ENCODE data around the gene FAM53B.

The FAM53B gene

DNA sequence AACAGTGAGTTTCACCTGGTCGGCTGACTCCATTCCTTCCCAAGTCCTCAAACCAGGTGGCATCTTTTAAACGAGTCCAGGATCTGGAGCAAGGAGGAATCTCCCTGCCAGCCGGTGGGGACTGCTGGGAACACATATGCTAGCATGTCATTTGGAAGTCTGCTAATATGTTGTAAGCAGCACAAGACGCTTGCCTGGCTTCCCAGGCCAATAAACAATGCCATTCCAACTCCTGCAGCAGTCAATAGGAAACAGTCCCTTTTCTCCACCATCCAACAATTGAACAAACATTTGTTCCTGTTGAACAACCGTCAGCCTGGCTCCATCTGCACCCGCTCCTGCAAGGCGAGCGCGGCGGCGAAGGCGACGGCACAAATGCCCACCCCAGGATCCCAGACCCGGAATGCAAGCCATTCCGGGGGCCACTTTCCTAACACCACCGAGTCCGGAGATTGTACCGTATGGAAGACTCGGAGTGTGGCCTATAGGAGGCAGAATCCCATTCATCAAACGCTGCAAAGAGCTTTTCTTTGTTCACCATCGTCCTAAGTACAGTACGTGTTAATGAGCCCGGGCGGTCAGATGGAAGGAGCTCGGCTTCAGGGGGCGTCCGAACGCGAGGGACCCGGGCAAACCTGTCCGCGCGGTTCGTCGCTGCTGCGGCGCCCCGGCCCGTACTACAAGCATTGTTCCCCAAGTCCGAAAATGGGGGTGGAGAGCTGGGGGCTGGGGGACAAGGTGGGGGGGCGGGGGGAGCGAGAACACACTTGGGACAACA is 1.6 kb downstream of the FAM53B start:
- FAIRE-seq = no peak

DNA sequence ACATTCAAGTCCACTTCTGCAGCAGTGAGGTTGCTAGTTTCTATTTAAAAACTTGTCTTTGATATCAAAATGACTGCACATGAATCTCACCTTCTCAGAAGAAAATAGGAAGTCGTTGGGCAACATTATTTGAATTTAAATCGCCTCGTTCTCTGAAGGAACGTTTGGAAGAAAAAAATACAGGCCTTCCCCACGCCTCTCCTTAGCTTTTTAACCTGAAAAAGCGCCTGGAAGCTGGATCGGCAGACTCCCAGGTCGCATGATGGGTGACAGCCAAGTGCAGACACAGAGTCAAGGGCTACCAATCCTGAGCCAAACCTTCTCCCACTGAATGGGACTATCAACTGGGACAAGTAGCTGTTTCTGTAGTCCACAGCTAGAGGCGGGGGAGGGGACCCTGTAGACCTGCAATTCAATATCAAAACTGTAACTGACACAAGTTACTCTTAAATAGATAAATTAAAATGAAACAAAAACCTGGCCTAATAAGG is 2.2 kb downstream of the FAM53B start:
- no peak for FAIRE-seq

DNA sequence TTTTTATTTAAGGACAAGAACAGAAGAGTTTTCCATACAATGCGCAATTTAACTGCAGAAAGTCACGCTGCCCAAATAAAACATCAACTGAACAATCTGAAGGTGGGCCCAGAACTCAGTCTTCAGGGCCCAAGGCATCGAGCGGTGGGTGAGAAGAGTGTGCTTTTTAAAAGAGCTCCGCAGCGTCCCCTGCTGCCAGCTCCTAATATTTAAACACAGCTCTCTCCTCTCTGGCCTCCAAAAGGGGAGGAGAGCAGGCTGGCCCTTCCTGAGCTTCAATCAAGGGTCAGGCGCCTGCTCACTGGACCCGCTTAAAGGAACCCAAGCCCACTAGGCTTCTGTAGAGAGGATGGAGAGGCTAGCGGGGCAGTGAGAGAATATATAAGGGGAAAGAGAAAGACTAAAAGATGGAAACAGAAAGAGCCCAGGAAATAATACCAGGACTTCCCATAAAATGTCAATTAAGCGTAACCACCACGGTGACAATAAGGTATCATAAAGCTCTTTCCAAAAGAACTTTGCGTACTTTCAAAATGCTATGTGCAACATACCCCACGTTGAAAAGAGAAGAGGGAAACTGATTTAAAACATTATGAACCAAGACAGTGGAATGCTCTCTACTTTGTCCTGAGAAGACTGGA is 2.8 kb downstream of the FAM53B start:
- FAIRE-seq = no peak

DNA sequence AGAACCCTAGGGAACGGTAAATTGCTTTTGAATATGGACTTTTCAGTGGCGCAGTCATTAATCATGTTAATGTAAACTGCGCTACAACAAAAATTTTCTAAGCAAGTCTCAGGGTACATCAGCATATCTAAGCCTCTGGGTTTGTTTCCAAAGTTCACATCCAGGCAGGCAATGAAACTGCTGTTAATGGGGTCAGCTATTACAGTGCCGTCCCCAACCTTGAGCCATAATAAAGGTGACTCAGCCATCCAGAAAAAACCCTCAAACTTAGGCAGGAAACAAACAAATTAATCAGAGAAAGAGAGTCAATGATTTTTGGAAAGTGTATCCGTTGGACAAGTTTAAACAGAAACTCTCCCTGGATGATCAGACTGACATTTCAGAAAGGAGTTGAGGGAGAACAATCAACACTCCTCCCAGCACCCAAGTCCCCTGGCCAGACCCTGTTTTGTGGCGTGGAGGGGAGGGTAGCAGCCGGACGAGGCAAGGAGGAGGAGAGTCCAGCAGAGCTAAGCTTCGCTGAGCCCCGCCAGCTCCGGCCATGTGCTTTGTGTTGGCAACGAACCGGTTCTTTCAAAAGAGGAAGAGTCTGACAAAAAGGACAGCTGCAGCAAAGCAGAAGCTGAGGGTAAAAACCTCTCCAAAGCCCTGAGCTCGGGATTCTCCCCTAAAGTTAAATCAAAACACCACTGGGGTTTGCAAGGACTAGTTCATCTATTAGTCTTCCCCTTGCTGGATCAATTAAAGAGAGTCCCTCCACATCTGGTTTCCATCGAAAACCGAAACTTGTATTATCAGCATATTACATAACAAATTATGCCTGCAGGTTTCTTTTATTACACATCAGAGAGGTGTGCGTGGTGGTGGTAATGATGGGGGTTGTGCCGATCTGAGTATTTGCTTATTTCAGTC is 3.6 kb downstream of the FAM53B start:
- no peak for FAIRE-seq

DNA sequence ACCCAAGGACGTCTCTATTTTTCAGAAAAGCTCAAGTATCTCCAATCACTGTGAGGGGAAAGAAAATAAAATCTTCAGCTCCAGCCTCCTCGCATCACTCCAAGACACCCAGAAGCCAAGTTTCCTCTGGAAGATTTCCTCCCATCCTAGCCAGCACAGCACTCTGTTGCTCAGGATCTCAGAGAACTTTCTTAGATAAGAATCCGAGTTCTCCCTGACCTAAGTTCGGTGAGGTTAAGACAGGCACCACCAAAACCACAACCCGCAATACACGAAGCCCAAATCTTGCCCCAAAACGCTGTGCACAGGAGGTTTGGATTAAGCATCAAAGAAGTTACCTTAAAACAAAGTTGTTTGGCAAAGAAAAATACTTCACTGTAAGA is 4.2 kb downstream of the FAM53B start:
- FAIRE-seq = no peak

DNA sequence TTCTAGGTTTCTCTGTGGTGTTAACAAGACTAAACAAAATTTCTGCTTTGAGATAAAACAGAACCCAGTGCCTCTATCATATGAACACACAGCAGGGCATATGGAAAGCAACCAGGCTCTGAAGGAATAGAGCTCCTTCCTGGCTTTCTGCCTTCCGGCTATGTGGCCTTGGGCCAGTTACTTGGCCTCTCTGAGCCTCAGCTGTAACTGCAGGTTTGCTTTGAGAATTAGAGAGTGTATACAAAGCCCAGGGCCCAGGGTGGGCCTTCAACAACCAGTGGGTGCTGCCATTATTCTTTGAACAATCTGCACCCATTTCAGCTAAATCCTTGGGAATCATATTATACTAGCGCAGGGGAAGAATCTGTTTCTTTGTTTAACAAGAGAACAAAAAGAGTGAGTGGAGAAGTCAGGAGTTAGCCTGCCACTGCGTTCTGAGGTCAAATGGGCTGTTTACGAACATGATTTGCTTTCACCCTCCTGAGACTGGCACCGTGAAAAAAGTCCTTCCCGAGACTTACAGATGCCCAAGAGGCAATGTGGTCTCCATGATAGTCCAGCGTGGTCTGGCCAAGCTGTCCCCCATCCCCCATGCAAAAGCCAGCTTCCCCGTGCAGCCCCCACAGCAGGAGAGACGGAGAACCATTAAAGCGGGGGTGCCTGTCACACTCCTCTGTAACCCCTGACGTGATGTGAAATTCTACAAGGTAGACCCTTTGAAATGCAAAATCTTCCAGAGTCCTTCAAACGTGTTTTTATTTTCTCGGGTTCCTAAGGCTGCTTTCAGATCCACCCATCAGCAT is 4.9 kb downstream of the FAM53B start:
- no peak for FAIRE-seq

DNA sequence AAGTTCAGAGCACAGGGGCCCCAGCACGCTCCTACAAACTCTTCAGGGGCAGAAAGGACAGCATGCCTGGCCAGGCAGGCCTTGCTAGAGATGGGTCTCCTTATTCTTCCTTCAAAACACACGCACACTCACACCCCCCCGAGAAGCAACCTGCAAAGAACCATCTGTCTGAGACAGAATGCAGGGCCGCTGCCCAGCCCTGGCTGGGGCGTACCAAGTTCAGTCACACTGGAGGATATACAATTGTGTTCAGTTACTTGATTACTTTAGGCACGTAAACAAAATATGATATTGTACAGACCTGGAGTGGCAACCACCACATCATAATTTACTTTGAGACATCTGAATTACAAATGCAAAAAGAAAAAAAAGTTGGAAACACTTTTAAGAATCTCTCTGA is 5.7 kb downstream of the FAM53B start:
- no peak for FAIRE-seq

DNA sequence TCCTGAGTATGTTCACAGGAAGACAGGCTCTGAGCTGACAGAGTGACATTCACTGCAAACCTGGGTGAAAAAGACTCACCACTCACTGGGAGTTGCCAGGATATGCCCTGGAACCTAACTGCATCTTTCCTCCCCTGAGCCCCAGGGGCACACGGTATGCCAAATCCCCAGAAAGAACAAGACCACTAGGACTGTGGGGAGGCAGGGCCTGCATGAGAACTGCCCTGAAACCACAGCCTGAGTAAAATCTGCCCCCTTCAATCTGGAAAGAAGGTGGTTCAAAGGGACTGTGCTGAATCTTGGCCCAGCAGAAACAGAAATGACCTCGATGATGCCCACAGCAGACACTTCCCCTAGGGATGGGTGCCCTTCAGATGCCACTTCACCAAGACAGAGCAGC is 6.5 kb downstream of the FAM53B start:
- FAIRE-seq = no peak

DNA sequence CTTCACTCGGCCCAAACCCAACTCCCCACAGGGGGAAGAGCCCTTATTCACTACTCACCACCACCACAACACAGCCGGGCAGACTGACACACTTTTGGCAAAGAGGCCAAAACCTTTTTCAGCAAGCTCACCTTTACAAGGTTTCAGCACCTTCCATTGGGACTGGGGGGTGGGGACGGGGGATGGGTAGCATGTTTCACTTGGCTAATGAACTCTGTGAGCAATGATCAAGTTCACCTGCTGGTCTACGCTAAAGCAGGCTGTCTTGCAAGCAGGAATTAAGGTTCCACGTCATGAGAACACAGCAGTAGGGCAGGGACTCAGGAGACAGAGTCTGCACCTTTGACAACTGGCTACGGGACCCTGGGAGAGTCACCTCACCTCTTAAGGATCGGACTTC is 7.0 kb downstream of the FAM53B start:
- FAIRE-seq = no peak

DNA sequence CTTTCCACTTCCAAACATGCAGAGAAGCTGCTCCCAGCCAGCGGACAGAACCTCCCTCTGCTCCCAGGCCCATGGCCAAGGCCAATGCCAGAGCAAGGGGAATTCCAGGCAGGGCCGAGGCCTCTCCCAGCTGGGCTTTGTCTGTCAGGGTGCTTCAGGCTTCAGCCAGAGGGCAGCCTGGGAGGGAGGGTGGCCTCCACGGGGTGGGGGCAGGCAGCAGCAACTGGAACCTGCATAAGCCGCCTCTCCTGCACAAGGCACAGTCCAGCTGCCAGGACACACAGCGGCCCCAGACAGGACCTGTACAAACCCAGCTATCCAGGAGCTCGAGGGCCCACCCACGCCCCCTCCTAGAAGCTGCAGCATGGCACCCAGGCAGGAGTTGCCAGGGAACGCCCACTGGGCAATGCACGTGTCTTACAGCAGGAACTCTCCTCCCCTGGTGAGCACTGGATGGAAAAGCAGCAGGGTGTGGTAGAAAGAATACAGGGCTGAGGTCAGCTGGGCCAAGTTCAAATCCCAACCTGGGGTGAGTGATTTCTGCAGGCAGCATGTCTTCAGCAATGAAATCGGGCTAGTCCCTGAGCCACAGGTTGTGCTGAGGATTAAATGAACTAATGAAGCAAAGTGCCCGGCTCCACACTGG is 7.6 kb downstream of the FAM53B start:
- FAIRE-seq = no peak

DNA sequence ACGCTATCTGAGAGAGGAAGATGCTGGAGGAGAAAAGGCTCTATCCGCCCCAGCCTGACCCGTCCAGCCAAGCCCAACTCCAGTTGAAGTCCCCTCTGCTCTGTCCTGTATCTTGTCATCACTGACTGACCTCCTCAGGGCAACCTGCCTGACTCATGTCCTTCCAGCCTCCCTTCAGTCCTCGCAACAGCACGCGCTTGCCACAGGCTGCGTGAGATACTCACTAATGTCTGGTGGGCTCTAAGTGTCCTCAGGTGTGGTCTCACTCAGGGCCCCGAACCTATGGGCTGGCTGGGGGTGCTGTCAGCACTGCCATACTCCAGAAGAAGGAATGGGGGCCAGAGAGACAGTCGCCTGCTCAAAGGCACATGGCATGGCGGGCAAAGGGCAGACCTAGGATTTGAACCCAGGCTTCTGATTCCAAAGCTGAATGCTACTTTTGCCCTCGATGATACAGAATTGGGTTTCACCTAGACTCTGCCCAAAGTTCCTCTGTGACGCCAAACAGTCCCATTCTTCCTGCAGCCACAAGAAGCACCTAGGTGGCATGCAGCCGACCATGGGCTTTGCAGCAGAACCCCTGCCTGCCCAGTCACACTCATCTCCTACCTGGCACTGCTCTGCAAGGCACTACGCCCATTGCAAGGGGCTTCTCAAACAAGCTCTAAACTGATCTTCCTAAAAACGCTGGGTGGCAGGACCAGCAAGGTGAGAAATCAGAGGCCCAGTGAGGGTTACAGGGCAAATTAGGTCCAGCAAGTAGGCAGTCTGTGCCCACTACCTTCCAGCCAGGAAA is 8.5 kb downstream of the FAM53B start:
- FAIRE-seq = no peak

DNA sequence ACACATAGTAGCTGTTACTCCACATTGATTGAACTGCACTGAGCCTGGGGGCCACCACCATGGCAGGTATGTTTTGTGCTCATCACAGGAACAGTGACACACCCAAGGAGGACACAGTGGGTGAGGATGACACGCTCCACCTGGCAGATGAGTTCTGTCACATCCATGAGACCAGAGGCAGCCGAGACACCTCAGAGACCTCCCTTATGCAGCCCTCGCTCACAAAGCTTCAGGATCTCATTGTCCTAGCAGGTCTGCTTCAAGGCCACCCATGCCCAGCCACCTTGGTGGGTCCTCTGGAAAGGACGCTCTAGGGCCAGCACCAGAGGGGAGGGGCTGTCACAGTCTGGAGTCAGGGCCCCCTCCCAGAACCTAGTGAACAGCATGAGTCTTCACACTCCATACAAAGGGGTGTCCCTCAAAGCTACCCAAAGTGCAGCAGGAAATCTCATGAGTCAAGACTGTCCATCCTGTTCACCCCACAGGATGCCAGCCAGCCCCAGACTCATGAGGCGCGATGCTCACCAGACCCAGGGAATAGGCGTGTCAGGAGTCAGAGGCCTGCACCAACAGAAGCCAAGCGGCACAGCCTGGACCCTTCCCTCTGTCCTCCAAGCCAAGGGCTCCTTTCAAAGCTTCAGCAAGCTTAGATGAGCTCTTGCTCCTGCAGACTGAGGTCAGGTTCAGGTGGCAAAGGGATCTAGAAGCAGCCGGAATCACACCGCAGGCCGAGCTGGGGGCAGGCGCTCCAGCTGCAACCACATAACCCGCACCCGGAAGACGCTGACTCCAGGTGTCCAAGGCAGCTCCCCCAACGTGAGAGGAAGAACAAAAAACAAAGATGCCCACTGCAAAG is 9.6 kb downstream of the FAM53B start:
- FAIRE-seq = no peak

DNA sequence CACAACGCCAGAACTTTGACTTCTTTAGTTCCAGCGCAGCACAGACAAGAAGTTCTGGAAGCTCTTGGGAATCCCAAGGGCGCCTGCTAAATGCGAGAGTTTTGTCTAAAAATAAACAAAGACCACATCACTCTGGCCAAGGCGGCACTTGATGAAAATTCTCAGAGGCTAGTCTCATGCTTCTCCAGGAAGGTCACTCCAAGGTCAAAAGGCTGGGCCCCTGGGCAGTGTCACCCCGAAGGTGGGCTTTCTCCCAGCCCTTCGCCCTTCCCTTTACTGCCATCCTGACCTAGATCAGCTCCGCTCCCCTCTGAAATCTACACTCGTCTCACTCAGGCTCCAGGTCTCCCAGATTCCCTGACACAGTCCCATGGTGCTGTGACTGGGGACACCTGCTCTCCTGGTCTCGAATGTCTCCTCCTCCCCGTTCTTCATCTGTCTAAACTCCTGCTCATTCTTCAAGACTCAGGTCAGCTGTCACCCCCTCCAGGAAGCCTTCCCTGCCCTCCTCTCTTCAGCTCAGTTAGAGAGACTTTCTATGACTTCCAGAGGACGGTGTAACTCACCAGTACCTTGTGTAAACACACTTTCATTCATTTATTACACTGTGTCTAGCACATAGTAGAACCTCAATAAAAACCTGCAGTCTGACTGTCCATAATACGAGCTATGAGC is 10.5 kb downstream of the FAM53B start:
- no peak for FAIRE-seq

DNA sequence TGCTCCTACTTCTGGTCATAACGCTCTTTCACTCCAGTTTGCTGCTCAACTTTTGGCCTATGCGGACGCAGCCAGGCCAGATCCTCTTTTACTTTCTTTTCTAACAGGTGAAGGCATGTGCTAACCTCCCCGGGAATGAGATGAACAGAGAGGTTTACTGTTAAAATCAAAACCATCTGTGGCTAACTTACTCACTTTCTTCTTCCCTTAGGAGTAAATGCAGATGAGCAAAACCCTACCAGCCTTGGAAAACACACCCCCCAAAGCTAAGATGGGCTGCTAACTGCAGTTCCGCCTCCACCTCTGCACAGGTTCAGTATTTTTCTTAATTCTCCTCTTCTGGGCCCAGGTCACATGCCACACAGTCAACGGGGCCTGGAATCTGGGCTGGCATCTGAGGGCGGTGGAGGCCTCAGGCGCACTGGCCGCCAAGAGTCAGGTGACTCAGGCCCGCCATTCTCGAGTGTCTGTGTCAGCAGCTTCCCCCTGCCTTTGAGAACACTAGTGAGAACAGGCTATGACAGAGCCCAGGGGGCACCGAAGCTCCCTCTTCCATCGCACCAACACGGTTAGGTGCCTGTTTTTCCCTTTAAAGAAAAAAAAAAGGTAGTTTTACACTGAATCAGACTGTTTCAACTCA is 11.1 kb downstream of the FAM53B start:
- FAIRE-seq = no peak

DNA sequence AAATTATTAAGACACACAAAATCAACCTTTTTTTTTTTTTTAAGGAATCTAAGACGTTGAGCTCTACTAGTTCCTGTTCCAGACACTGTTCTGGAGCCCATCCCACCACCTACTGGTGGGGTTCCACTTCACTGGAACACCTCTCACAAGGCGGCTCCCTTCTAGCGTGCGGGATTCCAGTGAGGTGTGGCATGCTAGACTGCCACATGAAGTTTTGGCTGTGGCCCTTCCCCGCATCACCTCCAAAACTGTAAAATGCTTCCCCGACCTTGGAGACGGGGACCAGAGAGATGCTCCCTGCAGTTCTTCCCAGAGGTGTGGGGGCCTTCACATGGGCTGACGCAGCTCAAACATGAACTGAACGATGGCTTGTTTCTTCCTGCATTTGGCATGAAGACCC is 12.6 kb downstream of the FAM53B start:
- no peak for FAIRE-seq

DNA sequence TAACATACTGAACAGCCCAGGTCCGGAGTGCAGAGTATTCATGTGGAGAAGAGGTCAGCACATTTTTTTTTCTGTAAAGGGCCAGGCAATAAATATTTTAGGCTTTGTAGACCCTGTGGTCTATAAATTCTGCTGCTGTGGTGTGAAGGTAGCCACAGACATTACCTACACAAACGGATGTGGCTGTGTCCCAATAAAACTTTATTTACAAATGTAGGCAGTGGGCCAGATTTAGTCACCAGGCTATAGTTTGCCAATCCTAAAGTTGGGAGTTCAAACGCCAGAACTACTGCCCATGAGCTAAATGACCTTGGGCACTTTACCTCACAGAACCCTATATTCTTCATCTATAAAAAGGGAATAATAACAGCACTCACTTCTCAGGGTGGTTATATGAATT is 13.4 kb downstream of the FAM53B start:
- FAIRE-seq = no peak

DNA sequence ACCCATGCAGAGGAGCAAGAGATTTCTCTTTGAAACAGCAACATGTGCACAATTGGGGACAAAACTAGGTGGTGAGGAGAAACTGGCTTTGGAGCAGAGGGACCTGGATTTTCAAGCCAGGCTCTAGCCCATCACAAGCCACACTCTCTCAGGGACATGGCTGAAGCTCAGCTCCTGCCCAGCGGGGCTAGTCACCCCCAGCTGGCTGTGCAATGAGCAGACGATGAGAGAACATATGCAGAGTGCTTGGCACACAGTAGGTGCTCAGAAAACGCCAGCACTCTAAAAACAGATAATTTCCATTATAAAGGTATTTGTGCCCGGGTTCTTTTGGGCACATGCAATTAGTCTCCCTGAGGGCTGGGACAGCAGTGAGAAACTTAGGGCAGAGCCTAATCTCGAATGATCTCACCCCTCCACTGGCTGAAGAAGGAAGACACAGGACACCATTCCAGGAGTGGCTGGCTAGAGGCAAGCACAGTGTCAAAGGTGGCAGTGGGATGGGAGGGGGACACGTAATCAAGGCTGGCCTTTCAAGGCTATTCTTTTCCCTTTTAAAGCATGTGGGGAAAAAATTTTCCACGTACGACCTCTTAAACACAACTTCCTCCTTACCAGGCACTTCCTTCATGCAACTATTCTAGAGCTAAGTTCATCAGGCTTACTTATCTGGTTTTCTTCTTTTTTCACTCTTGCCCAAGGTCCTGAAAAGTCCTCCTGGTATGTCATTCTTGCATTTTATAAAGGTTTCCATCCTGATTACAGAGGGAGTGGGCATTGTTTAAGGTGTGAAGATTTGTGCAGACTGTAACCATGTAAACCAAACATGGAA is 15.1 kb downstream of the FAM53B start:
- no peak for FAIRE-seq

Data from colon (tissue), 2 donors.